Esophagus squamous epithelium (tissue), 4 donors: ENCODE data around the gene JAZF1.

Source experiments
- POLR2A ChIP-seq, 4 donors: fragments of 450-650 bp; IDR thresholded peaks; one replicate each; pipeline ENCODE4 v1.6.1; 2017; ENCODE audit warnings: antibody characterized with exemption in 4 of 4, mild to moderate bottlenecking in 4 of 4, moderate library complexity in 3 of 4
- TF ChIP-seq, protein P1 (sequence below), 6 experiments: fragments of 450-650 bp in 4 of 6; fragments of 200-600 bp in 2 of 6; sonication (generic) in 2 of 6; IDR thresholded peaks; one replicate each; pipeline ENCODE4 v1.5.1; 2016 to 2019; ENCODE audit warnings: antibody characterized with exemption in 6 of 6, mild to moderate bottlenecking in 4 of 6, moderate library complexity in 4 of 6

DNA sequence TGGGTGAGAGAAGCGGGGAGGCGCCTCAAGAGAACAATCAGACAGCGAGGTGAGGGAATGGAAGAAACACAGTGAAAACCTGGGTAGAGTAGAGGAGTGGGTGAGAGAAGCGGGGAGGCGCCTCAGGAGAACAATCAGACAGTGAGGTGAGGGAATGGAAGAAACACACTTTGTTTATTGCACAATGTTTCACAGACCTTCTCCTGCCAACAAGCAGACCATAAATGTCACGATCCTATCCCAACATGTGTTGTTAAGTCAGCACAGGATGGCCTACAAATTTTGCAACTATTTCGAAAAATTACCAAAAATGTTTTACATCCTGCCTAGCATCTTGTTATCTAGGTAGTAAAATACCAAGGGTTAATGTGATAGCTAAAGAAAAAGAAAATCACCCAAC, 115.3 kb downstream of the JAZF1 start:
- TF ChIP-seq, protein P1, sequence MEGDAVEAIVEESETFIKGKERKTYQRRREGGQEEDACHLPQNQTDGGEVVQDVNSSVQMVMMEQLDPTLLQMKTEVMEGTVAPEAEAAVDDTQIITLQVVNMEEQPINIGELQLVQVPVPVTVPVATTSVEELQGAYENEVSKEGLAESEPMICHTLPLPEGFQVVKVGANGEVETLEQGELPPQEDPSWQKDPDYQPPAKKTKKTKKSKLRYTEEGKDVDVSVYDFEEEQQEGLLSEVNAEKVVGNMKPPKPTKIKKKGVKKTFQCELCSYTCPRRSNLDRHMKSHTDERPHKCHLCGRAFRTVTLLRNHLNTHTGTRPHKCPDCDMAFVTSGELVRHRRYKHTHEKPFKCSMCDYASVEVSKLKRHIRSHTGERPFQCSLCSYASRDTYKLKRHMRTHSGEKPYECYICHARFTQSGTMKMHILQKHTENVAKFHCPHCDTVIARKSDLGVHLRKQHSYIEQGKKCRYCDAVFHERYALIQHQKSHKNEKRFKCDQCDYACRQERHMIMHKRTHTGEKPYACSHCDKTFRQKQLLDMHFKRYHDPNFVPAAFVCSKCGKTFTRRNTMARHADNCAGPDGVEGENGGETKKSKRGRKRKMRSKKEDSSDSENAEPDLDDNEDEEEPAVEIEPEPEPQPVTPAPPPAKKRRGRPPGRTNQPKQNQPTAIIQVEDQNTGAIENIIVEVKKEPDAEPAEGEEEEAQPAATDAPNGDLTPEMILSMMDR (IDR thresholded peaks at IDR 0.05): no peak
- no peak for TF ChIP-seq POLR2A (IDR thresholded peaks at IDR 0.05)
